GM12878 (cell line): ENCODE results near the gene KLHL30. TPM values are rescaled to one million over a fixed set of nuclear protein-coding genes. Genes with fewer than 3 reads are reported as not detected.

ENCODE experiments used
- ATAC-seq: fragments of 200-7000 bp; cut with Tn5 transposase; 3 replicates; pipeline ENCODE4 v1.9.1; 2020; ENCODE audit warnings: mild to moderate bottlenecking, moderate library complexity
- BruUV-seq: library from RNA; stranded (reverse); fragments of 400-500 nt; replicated peaks from 2 replicates; lab custom pipeline; 2021; lab: Mats Ljungman, UMichigan
- CTCF ChIA-PET: fragments of 300-600 bp; sonication (Branson Sonifier 250); formaldehyde crosslinking; extraction: SDS; loops from one replicate; lab custom pipeline; 2021; ENCODE audit warnings: inconsistent platforms; lab: Yijun Ruan, JAX
- POLR2A ChIA-PET: fragments of 350-600 bp; formaldehyde crosslinking; extraction: SDS; loops from one replicate; lab custom pipeline; 2021; ENCODE audit warnings: inconsistent platforms; lab: Charles Lee
- RAD21 ChIA-PET: fragments of 300-600 bp; sonication (Branson Sonifier 250); formaldehyde crosslinking; loops from one replicate; lab custom pipeline; 2023; ENCODE audit warnings: antibody characterized with exemption; ENCODE audit not compliant: unreplicated experiment; lab: Charles Lee
- SMC1A ChIA-PET: fragments of 300-600 bp; sonication (Branson Sonifier 250); formaldehyde crosslinking; loops from one replicate; lab custom pipeline; 2023; ENCODE audit not compliant: unreplicated experiment, uncharacterized antibody; lab: Charles Lee
- DNase-seq: peaks from one replicate; pipeline ENCODE4 v3.0.0-alpha.2; 2011; ENCODE audit warnings: low read depth, low spot score
- FAIRE-seq: peaks from 3 replicates; lab custom pipeline; 2011; peaks lifted over from hg19 to GRCh38; lab: Jason Lieb, UNC
- H2AFZ ChIP-seq: 2 replicates; pipeline ENCODE4 v1.6.0; 2011; ENCODE audit warnings: low read depth, low read length, control low read depth; ENCODE audit not compliant: control insufficient read depth
- H3K27ac ChIP-seq: 2 replicates; pipeline ENCODE4 v1.5.1; 2011; ENCODE audit warnings: control low read depth; ENCODE audit not compliant: control insufficient read depth, insufficient read depth
- H3K27me3 ChIP-seq, 2 experiments: replicated peaks in 1 of 2; 2 replicates each; pipeline versions ENCODE4 v1.6.0 to v1.6.1; 2011; ENCODE audit warnings: low read length in 1 of 2; ENCODE audit not compliant: control insufficient read depth in 2 of 2, insufficient read depth in 2 of 2
- H3K36me3 ChIP-seq, 2 experiments: 2 replicates each; pipeline ENCODE4 v1.5.1; 2011; ENCODE audit warnings: low read length in 1 of 2; ENCODE audit not compliant: control insufficient read depth in 2 of 2, insufficient read depth in 2 of 2
- H3K4me1 ChIP-seq: 2 replicates; pipeline ENCODE4 v1.6.1; 2011; ENCODE audit warnings: mild to moderate bottlenecking, low read length, moderate library complexity, mixed read lengths; ENCODE audit not compliant: control insufficient read depth, insufficient read depth
- H3K4me2 ChIP-seq: 2 replicates; pipeline ENCODE4 v1.6.0; 2011; ENCODE audit warnings: control low read depth; ENCODE audit not compliant: control insufficient read depth, insufficient read depth
- H3K4me3 ChIP-seq: fragments of 200-600 bp; sonication (generic); 2 replicates; pipeline ENCODE4 v1.5.1; 2016
- H3K79me2 ChIP-seq: 2 replicates; pipeline ENCODE4 v1.6.0; 2011; ENCODE audit warnings: low read length; ENCODE audit not compliant: control insufficient read depth, insufficient read depth
- H3K9ac ChIP-seq: 2 replicates; pipeline ENCODE4 v1.8.0; 2011; ENCODE audit warnings: low read length, control low read depth, mixed read lengths; ENCODE audit not compliant: control insufficient read depth, insufficient read depth
- H3K9me3 ChIP-seq: replicated peaks from 3 replicates; pipeline ENCODE4 v1.5.1; 2011; ENCODE audit warnings: mild to moderate bottlenecking, low read length; ENCODE audit not compliant: control insufficient read depth, insufficient read depth
- H4K20me1 ChIP-seq: 2 replicates; pipeline ENCODE4 v1.6.0; 2011; ENCODE audit not compliant: control insufficient read depth, insufficient read depth
- BACH1 ChIP-seq: fragments of 450-650 bp; IDR thresholded peaks from 2 replicates; pipeline ENCODE4 v1.6.1; 2017; ENCODE audit warnings: mild to moderate bottlenecking, borderline replicate concordance
- CHD4 ChIP-seq: fragments of 200-600 bp; sonication (generic); IDR thresholded peaks from 2 replicates; pipeline ENCODE4 v1.6.1; 2016; ENCODE audit warnings: mild to moderate bottlenecking
- CREB1 ChIP-seq: IDR thresholded peaks from 2 replicates; pipeline ENCODE4 v1.6.1; 2012; ENCODE audit warnings: low read depth, mild to moderate bottlenecking, inconsistent platforms
- GATAD2B ChIP-seq: fragments of 450-650 bp; conservative IDR thresholded peaks from 2 replicates; pipeline ENCODE4 v1.6.1; 2017; ENCODE audit warnings: low read depth, mild to moderate bottlenecking, moderate library complexity
- NBN ChIP-seq: fragments of 450-650 bp; IDR thresholded peaks from 2 replicates; pipeline ENCODE4 v1.6.1; 2016
- PAX8 ChIP-seq: fragments of 450-650 bp; IDR thresholded peaks from 2 replicates; pipeline ENCODE4 v1.6.1; 2017; ENCODE audit warnings: mild to moderate bottlenecking, moderate library complexity
- RELB ChIP-seq: fragments of 450-650 bp; IDR thresholded peaks from 2 replicates; pipeline ENCODE4 v1.6.1; 2017; ENCODE audit warnings: low read depth, mild to moderate bottlenecking, moderate library complexity
- SIN3A ChIP-seq: IDR thresholded peaks from 2 replicates; pipeline ENCODE4 v1.6.1; 2012; ENCODE audit warnings: low read depth, low read length, improper control_type of control experiment
- ZNF207 ChIP-seq: fragments of 450-650 bp; IDR thresholded peaks from 2 replicates; pipeline ENCODE4 v1.6.1; 2014; ENCODE audit warnings: antibody characterized with exemption, mild to moderate bottlenecking, borderline replicate concordance
- WGBS: methylation state at CpG from one replicate; pipeline ENCODE4 v1.1.6; 2016; ENCODE audit warnings: low lambda C conversion rate; ENCODE audit not compliant: insufficient replicate concordance, insufficient coverage; ENCODE audit errors: missing lambda C conversion rate; 5-methylcytosine and 5-hydroxymethylcytosine counted together
- in situ Hi-C: fragments of 300-500 bp; cut with MboI; formaldehyde crosslinking; loops from 9 replicates; pipeline ENCODE4 v1.14.3; 2018; ENCODE audit warnings: mixed read lengths
- intact Hi-C: fragments of 100-400 bp; cut with micrococcal nuclease; formaldehyde crosslinking; loops from one replicate; pipeline ENCODE4 v1.14.2; 2022; ENCODE audit not compliant: unreplicated experiment
- polyA plus RNA-seq, 11 experiments: library from polyadenylated mRNA; depleted of rRNA in 4 of 11; unstranded in 6 of 11; stranded (reverse) in 5 of 11; fragments of >200 nt; fragmentation: Nextera tagmentation in 4 of 11; fragmentation: Illumina TruSeq in 1 of 11; extraction: Ambion mirVana in 4 of 11; extraction: Trizol in 1 of 11; gene quantifications; 1 replicate in 1 of 11; 2 replicates in 10 of 11; pipeline versions ENCODE4 v1.2.1 to v1.2.3, GENCODE V29; 2011 to 2016; ENCODE audit warnings: inconsistent platforms in 2 of 11, missing spikeins in 2 of 11, low read depth in 1 of 11
- total RNA-seq, 4 experiments: library from RNA; depleted of rRNA in 3 of 4; stranded (reverse); fragments of >200 nt in 3 of 4; fragmentation: Illumina TruSeq in 1 of 4; extraction: Trizol in 1 of 4; gene quantifications; 2 replicates each; pipeline versions ENCODE4 v1.2.1 to v1.2.3, GENCODE V29; 2013 to 2021

Gene KLHL30
- total and polyA plus RNA-seq, 10 of the 15 experiments (the other 5 are each of a cell fraction or from before 2014, with no cell fraction given), result 0.03 TPM; not detected in 9

GRCh38 chr2:238130696-238131628 lies 7.5 kb upstream of the KLHL30 start:
- Histone ChIP-seq H3K9ac (no peak overlapping the region), H3K27me3 (no peaks in the 10 kb centered on the region), H4K20me1 (no peaks in the 10 kb centered on the region), H3K4me1 (no peaks in the 10 kb centered on the region), H3K27ac (no peak overlapping the region), H3K36me3 (no peaks in the 10 kb centered on the region), H3K79me2 (no peaks in the 10 kb centered on the region), H3K4me2 (no peak overlapping the region), H3K9me3 (peaks cover 4% of the 10 kb centered on the region; the same call in 2 of the 3 replicates), H3K4me3 (no peak overlapping the region), H2AFZ (no peak overlapping the region)
- ChIA-PET POLR2A (no interaction called here), RAD21 (no interaction called here), CTCF (interaction anchor here (0.8 kb wide), 1 partner anchor 154 kb away, joined by 3 read pairs; no protein-coding TSS in a partner anchor), SMC1A (no interaction called here)
- intact Hi-C loops, result no loop called here
- BruUV-seq, result no TSS peak
- DNase-seq, result no peak
- FAIRE-seq, result no peak
- WGBS, result 66% methylated on average over 65 of the region's 68 CpGs
- in situ Hi-C loops, result no loop called here
- TF ChIP-seq CREB1 (no peak), PAX8 (no peak), RELB (no peak), GATAD2B (no peak), NBN (no peak), SIN3A (no peak), BACH1 (no peak), ZNF207 (no peak), CHD4 (no peak)
- no peak for ATAC-seq
